ENCODE measurements around the gene MTX1.
A peak's percentile ranks its signal among the peaks of the same experiment; 100 is the strongest.

The MTX1 gene

GRCh38 chr1:155174324-155175280 is 33.9 kb upstream of the MTX1 start:
- no peak for DNase-seq (ENCODE audit: low read depth)

GRCh38 chr1:155175281-155175926 is 33.1 kb upstream of the MTX1 start:
- DNase-seq (ENCODE audit: low read depth), result no peak

GRCh38 chr1:155175927-155176371 is 32.5 kb upstream of the MTX1 start:
- DNase-seq (ENCODE audit: low read depth), result no peak

- peak; percentile 66 for DNase-seq (ENCODE audit: low read depth)
These were observed 31.9 kb upstream of the MTX1 start for GRCh38 chr1:155176544-155177071.

- DNase-seq (ENCODE audit: low read depth), result no peak
These were observed 31.1 kb upstream of the MTX1 start for GRCh38 chr1:155177192-155177917.

- no peak for DNase-seq (ENCODE audit: low read depth)
These were observed 30.6 kb upstream of the MTX1 start for GRCh38 chr1:155177918-155178281.

- DNase-seq (ENCODE audit: low read depth), result no peak
These were observed 29.9 kb upstream of the MTX1 start for GRCh38 chr1:155178441-155179111.

- DNase-seq (ENCODE audit: low read depth), result no peak
These were observed 29.1 kb upstream of the MTX1 start for GRCh38 chr1:155179112-155180031.

GRCh38 chr1:155181371-155182051 is 27.0 kb upstream of the MTX1 start:
- DNase-seq (ENCODE audit: low read depth), result no peak

- no peak for DNase-seq (ENCODE audit: low read depth)
These were observed 26.4 kb upstream of the MTX1 start for GRCh38 chr1:155182052-155182550.

GRCh38 chr1:155183775-155184221 is 24.7 kb upstream of the MTX1 start:
- no peak for DNase-seq (ENCODE audit: low read depth)

- no peak for DNase-seq (ENCODE audit: low read depth)
These were observed 24.1 kb upstream of the MTX1 start for GRCh38 chr1:155184351-155184811.

- no peak for DNase-seq (ENCODE audit: low read depth)
These were observed 23.4 kb upstream of the MTX1 start for GRCh38 chr1:155184835-155185782.

- DNase-seq (ENCODE audit: low read depth), result no peak
These were observed 22.8 kb upstream of the MTX1 start for GRCh38 chr1:155185783-155186066.

- DNase-seq (ENCODE audit: low read depth), result no peak
These were observed 22.3 kb upstream of the MTX1 start for GRCh38 chr1:155186067-155186793.

GRCh38 chr1:155186794-155187455 is 21.6 kb upstream of the MTX1 start:
- DNase-seq (ENCODE audit: low read depth), result no peak

GRCh38 chr1:155187456-155187891 is 21.0 kb upstream of the MTX1 start:
- no peak for DNase-seq (ENCODE audit: low read depth)

All from fibroblast of gingiva (primary cell).